ENCODE results near the gene FETUB. TPM values are rescaled to one million over a fixed set of nuclear protein-coding genes. Genes with fewer than 3 reads are reported as not detected.

FETUB gene
- total RNA-seq, 1 donor from 2014 or later: not detected

DNA sequence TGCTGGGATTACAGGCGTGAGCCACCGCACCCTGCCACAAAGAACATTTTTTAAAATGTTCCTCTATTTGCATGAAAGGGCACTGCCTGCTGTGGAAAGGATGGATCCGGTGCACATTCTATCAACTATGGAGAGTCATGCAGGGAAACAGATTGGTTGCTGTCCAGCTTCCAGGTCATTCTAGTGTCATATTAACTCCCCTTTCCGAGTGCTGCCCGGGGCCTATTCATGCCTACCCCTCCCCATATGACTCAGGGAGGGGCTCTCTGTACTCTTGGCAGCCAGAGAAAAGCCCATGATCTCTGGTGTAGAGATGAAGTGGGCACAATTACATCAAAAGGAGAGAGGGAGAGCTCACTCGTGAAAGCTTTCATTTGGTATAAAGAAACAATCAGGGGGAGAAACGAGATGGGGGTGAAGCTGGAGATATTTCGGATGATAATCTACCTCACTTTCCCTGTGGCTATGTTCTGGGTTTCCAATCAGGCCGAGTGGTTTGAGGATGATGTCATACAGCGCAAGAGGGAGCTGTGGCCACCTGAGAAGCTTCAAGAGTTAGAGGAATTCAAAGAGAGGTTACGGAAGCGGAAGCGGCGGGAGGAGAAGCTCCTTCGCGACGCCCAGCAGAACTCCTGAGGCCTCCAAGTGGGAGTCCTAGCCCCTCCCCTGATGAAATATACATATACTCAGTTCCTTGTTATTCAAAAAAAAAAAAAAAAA is 43.5 kb upstream of the FETUB start:
- H3K4me1 Mint-ChIP-seq (ENCODE audit: unreplicated experiment): peaks cover 6% of the 10 kb centered on the region
- peak overlapping the region; percentile 61 for H3K4me3 Mint-ChIP-seq
- no peaks in the 10 kb centered on the region for H3K27me3 Mint-ChIP-seq
- TF ChIP-seq, protein P1, sequence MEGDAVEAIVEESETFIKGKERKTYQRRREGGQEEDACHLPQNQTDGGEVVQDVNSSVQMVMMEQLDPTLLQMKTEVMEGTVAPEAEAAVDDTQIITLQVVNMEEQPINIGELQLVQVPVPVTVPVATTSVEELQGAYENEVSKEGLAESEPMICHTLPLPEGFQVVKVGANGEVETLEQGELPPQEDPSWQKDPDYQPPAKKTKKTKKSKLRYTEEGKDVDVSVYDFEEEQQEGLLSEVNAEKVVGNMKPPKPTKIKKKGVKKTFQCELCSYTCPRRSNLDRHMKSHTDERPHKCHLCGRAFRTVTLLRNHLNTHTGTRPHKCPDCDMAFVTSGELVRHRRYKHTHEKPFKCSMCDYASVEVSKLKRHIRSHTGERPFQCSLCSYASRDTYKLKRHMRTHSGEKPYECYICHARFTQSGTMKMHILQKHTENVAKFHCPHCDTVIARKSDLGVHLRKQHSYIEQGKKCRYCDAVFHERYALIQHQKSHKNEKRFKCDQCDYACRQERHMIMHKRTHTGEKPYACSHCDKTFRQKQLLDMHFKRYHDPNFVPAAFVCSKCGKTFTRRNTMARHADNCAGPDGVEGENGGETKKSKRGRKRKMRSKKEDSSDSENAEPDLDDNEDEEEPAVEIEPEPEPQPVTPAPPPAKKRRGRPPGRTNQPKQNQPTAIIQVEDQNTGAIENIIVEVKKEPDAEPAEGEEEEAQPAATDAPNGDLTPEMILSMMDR (conservative IDR thresholded peaks at IDR 0.05): no peak
- no peak for DNase-seq (ENCODE audit: extremely low spot score, unreplicated experiment)
- H3K36me3 Mint-ChIP-seq: no peaks in the 10 kb centered on the region
- peak overlapping the region; percentile 26 for H3K27ac Mint-ChIP-seq
- no peaks in the 10 kb centered on the region for H3K9me3 Mint-ChIP-seq

DNA sequence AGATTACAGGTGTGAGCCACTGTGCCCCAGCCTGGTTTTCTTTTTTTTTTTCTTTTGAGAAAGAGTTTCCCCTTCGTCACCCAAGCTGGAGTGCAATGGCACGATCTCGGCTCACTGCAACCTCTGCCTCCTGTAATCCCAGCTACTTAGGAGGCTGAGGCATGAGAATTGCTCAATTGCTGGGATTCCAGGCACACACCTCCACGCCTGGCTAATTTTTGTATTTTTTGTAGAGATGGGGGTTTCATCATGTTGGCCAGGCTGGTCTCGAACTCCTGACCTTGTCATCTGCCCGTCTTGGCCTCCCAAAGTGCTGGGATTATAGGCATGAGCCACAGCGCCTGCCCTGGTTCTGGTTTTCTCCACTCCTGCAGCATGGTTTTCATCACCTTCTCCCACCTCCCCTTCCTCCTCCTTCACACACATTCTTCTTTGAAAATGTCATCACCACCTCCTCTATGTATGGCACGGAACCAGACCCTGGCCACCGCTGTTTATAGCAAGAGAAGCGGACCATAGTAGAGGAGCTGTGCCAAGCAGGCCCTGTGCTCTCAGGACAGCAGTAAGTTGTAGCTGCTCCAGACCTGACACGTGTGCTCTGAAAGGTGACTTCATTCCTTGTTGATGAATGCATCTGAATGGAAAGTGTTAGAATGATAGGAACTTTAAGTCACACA is 42.0 kb upstream of the FETUB start:
- H3K9me3 Mint-ChIP-seq: no peaks in the 10 kb centered on the region
- H3K4me3 Mint-ChIP-seq: no peak overlapping the region
- DNase-seq (ENCODE audit: extremely low spot score, unreplicated experiment): no peak
- H3K27me3 Mint-ChIP-seq: no peaks in the 10 kb centered on the region
- H3K4me1 Mint-ChIP-seq (ENCODE audit: unreplicated experiment): peaks cover 6% of the 10 kb centered on the region
- TF ChIP-seq, protein P1 (conservative IDR thresholded peaks at IDR 0.05): no peak
- H3K27ac Mint-ChIP-seq: peak overlapping the region; percentile 5
- no peaks in the 10 kb centered on the region for H3K36me3 Mint-ChIP-seq

DNA sequence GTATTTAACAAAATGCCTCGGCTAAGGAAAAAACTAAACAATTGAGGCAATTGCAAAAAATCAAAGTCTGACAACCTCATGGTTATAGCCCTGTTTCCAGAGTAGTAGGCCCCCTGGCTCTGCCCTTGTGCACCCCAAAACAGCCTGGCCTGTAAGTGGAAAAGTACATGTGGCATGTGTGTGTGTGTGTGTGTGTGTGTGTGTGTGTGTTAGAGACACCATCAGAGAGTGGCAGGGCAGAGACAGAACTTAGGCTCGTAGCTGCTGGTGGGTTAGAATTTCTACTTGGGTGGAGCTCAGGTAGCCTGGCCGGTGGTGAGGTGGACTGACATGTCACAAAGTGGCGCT is 41.4 kb upstream of the FETUB start:
- Mint-ChIP-seq H3K27me3 (no peaks in the 10 kb centered on the region), H3K4me3 (no peak overlapping the region), H3K36me3 (no peaks in the 10 kb centered on the region), H3K27ac (peak overlapping the region; percentile 71), H3K4me1 (ENCODE audit: unreplicated experiment) (peaks cover 6% of the 10 kb centered on the region), H3K9me3 (no peaks in the 10 kb centered on the region)
- no peak for DNase-seq (ENCODE audit: extremely low spot score, unreplicated experiment)
- TF ChIP-seq, protein P1 (conservative IDR thresholded peaks at IDR 0.05): no peak

DNA sequence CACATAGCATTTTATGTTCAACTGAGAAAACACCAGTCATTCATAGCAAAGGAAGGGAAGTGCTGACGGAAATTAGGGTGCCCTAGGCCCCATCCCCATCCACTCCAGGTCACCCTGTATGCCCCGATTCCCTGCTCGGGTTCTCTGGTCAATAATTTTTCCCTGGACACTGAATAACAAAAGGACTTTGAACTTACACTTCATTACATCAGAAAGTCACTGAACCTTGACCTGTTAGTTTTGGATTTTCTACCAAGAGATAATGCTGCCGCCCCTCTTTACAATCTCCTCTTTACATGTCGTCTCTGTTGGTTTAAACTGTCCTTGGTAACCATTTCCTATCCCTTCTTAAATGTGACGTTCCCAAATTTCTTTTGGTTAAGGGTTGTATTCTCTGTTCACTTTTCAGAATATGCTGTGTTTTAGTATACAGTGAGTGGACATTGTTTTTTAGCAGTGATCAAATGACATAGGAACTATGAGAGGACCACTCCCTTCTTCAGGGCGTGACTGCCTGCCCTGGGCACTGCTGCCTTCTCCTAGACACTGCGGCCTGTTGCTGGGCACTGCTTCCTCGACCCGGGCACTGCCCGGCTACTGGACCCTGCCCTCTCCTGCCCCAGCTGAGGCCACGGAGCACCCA is 40.9 kb upstream of the FETUB start:
- TF ChIP-seq, protein P1 (conservative IDR thresholded peaks at IDR 0.05): no peak
- H3K36me3 Mint-ChIP-seq: no peaks in the 10 kb centered on the region
- no peaks in the 10 kb centered on the region for H3K27me3 Mint-ChIP-seq
- H3K4me1 Mint-ChIP-seq (ENCODE audit: unreplicated experiment): peaks cover 6% of the 10 kb centered on the region
- H3K9me3 Mint-ChIP-seq: no peaks in the 10 kb centered on the region
- DNase-seq (ENCODE audit: extremely low spot score, unreplicated experiment): no peak
- H3K27ac Mint-ChIP-seq: peak overlapping the region; percentile 71
- no peak overlapping the region for H3K4me3 Mint-ChIP-seq

DNA sequence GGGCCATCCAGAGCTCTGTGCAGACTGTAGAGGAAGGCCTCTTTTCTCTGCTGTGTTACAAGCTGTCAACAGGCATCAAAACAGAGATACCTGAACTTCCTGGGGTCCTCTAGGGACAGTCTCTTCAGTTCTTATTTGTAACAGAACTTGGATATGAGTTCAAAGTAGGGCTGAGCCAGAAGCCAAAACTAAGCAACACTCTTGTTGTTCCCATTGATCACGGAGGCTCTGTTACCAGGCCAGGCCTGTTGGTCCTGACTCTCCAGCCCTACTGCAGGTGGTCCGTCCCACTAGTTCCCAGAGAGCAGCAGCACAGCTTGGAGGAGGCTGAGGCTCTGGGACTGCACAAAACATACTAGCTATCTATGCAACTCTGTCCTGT is 40.4 kb upstream of the FETUB start:
- H3K4me3 Mint-ChIP-seq: no peak overlapping the region
- DNase-seq (ENCODE audit: extremely low spot score, unreplicated experiment): no peak
- H3K27ac Mint-ChIP-seq: peak overlapping the region; percentile 71
- H3K36me3 Mint-ChIP-seq: no peaks in the 10 kb centered on the region
- H3K27me3 Mint-ChIP-seq: peaks cover 2% of the 10 kb centered on the region
- H3K9me3 Mint-ChIP-seq: no peaks in the 10 kb centered on the region
- TF ChIP-seq, protein P1 (conservative IDR thresholded peaks at IDR 0.05): no peak
- peaks cover 6% of the 10 kb centered on the region for H3K4me1 Mint-ChIP-seq (ENCODE audit: unreplicated experiment)
